D721Med (cell line): Measurements from ENCODE around the gene NCBP2.

Experiments used
- DNase-seq: peaks from one replicate; pipeline ENCODE4 v3.0.0; 2011; ENCODE audit warnings: low spot score; ENCODE audit not compliant: insufficient read length
- FAIRE-seq: peaks from 2 replicates; lab custom pipeline; 2011; peaks lifted over from hg19 to GRCh38; lab: Jason Lieb, UNC
- CTCF ChIP-seq: IDR thresholded peaks from 2 replicates; pipeline ENCODE4 v1.5.1; 2012; ENCODE audit warnings: mild to moderate bottlenecking, control low read depth; ENCODE audit not compliant: insufficient read depth; ENCODE audit errors: missing control alignments

The NCBP2 gene

GRCh38 chr3:196962108-196962929 lies 20.0 kb upstream of the NCBP2 start:
- no peak for DNase-seq
- TF ChIP-seq CTCF = no peak
- no peak for FAIRE-seq

GRCh38 chr3:196954832-196955231 lies 12.5 kb upstream of the NCBP2 start:
- DNase-seq (no peak), FAIRE-seq (no peak)
- TF ChIP-seq CTCF = no peak

- FAIRE-seq (no peak), DNase-seq (no peak)
- no peak for TF ChIP-seq CTCF
Measured at GRCh38 chr3:196951371-196951770, 9.0 kb upstream of the NCBP2 start.

- no peak for TF ChIP-seq CTCF
- DNase-seq = no peak
- no peak for FAIRE-seq
Measured at GRCh38 chr3:196949750-196950149, 7.4 kb upstream of the NCBP2 start.

GRCh38 chr3:196949285-196949619 lies 6.9 kb upstream of the NCBP2 start:
- DNase-seq (no peak), FAIRE-seq (no peak)
- TF ChIP-seq CTCF = no peak

- DNase-seq (no peak), FAIRE-seq (no peak)
- TF ChIP-seq CTCF = peak; percentile 13
Measured at GRCh38 chr3:196948442-196949284, 6.3 kb upstream of the NCBP2 start.
